ENCODE results near the gene TOPBP1. TPM values are rescaled to one million over a fixed set of nuclear protein-coding genes. Genes with fewer than 3 reads are reported as not detected.

Gene TOPBP1
- total and polyA plus RNA-seq, 2 of the 4 experiments (the other 2 are of a cell fraction) = 19.5 to 50.5 TPM

DNA sequence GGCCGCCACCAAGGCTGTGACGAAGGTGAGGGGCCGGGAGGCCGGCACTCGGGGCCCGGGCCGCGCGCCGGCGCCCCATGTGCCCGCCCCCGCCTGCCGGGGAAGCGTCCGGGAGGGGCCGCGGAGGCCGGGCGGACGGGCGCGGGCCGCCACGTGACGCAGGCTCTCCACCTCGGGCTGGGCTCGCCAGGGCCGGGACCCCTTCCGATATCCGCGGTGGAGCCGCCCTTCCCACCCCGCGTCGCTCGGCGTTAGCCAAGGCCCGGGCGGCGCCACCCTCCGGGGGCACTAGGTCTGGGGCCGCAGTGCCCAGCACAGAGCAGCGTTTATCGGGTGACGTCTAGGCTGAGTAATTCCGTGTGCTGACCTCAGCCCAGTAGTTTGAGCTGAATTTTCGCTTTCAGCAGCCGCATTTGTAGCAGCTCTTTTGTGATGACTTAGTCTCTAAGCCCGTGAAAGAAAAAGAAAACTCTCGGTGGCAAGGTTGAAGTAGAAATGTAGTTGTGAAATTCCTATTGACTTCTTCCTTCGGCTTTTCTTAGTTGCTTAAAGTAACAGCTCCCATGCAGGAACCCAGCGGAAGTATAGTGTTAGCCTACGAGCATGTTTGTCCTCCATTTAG lies 87.4 kb downstream of the TOPBP1 start (continued):
- TF ChIP-seq, protein P1, sequence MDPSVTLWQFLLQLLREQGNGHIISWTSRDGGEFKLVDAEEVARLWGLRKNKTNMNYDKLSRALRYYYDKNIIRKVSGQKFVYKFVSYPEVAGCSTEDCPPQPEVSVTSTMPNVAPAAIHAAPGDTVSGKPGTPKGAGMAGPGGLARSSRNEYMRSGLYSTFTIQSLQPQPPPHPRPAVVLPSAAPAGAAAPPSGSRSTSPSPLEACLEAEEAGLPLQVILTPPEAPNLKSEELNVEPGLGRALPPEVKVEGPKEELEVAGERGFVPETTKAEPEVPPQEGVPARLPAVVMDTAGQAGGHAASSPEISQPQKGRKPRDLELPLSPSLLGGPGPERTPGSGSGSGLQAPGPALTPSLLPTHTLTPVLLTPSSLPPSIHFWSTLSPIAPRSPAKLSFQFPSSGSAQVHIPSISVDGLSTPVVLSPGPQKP (IDR thresholded peaks at IDR 0.05; ENCODE audit: borderline replicate concordance, low read depth, low read length) = no peak

- no TSS peak for BruUV-seq (replicated peaks)
- 1% methylated on average over 43 of the region's 81 CpGs; no CpG with 5 or more reads in 1 of the 2 experiments for WGBS, 2 experiments (ENCODE audit: extremely low coverage in 2 of 2, insufficient read length in 1 of 2)
- ATAC-seq (ENCODE audit: low read depth) (peak; percentile 38), DNase-seq (no peak)
- peak within 1 kb of the TSS; percentile 99 for H2BK15ac ChIP-seq (ENCODE audit: low read depth, low read length)
- H2AK5ac ChIP-seq (ENCODE audit: low read depth, low read length) = peak within 1 kb of the TSS; percentile 69; the same call in 1 of the 2 replicates
- in situ Hi-C loops (cut with MboI; ENCODE audit: low sequenced_read_pairs) (no loop called here), dilution Hi-C loops (cut with HindIII; ENCODE audit: low sequenced_read_pairs, unreplicated experiment) (no loop called here), intact Hi-C loops (cut with micrococcal nuclease) (loop anchor here (1.0 to 10.0 kb wide), 6 partner anchors 37 to 851 kb away; partner anchors contain the start of genes NPHP3 and SRPRB)
- H3K56ac ChIP-seq (ENCODE audit: extremely low read depth, insufficient read depth, low read length) = peak within 1 kb of the TSS; percentile 91
- peak within 1 kb of the TSS; percentile 80 for H2BK20ac ChIP-seq (ENCODE audit: low read depth, low read length)
- H3K23ac ChIP-seq (ENCODE audit: low read depth, low read length) = peak within 1 kb of the TSS; percentile 99
- H4K5ac ChIP-seq (ENCODE audit: low read depth, low read length) = peak within 1 kb of the TSS; percentile 79
- peak within 1 kb of the TSS; percentile 75 for H3K4me3 ChIP-seq (ENCODE audit: insufficient read depth, low read depth, low read length)
- peak within 1 kb of the TSS; percentile 92 for H4K91ac ChIP-seq (ENCODE audit: insufficient read depth, low read depth, low read length)
- H3K27ac ChIP-seq (ENCODE audit: insufficient read depth, low read length) = peak within 1 kb of the TSS; percentile 89
- peak within 1 kb of the TSS; percentile 73 for H3K18ac ChIP-seq (ENCODE audit: low read depth, low read length)
- peak within 1 kb of the TSS; percentile 92 for H3K4ac ChIP-seq (ENCODE audit: low read depth, low read length)
- H3K14ac ChIP-seq (replicated peaks; ENCODE audit: low read depth, low read length) = peak within 1 kb of the TSS; percentile 98
- H3K9ac ChIP-seq (ENCODE audit: low read depth, low read length) = peak within 1 kb of the TSS; percentile 96
- peak within 1 kb of the TSS; percentile 89 for H2AFZ ChIP-seq (replicated peaks; ENCODE audit: low read length, poor library complexity)
- H3K79me1 ChIP-seq (ENCODE audit: low read depth in 1 of 2, low read length in 2 of 2) = peaks cover 0 to 26% of the 10 kb centered on the region in 2 experiments; a peak in 3 of 4 replicates
- H3K36me3 ChIP-seq (ENCODE audit: control insufficient read depth, insufficient read depth, low read length) = peaks cover 13% of the 10 kb centered on the region
- H4K20me1 ChIP-seq (ENCODE audit: insufficient read depth, low read length) = peaks cover 43% of the 10 kb centered on the region
- CTCF ChIA-PET = interaction anchor here (0.9 to 1.0 kb wide), 2 partner anchors 37 to 79 kb away, joined by 3 to 4 read pairs; no protein-coding TSS in a partner anchor
- peak within 1 kb of the TSS; percentile 95 for H2AK9ac ChIP-seq (replicated peaks; ENCODE audit: low read depth, low read length, poor library complexity)
- H3K9me3 ChIP-seq (ENCODE audit: control insufficient read depth, insufficient read depth, low read length) = no peaks in the 10 kb centered on the region
- peak within 1 kb of the TSS; percentile 95 for H2BK5ac ChIP-seq (ENCODE audit: low read depth, low read length, poor library complexity, severe bottlenecking)
- TF ChIP-seq CTCF (conservative IDR thresholded peaks at IDR 0.05; ENCODE audit: low read depth, low read length) = no peak
- TF ChIP-seq MXI1 (IDR thresholded peaks at IDR 0.05; ENCODE audit: borderline replicate concordance, low read depth, low read length) = peak; percentile 80; the same call in 1 of the 2 replicates
- TF ChIP-seq RAD21 (IDR thresholded peaks at IDR 0.05; ENCODE audit: low read length) = no peak
- peak; percentile 86; the same call in 1 of the 2 replicates for TF ChIP-seq CHD1 (IDR thresholded peaks at IDR 0.05; ENCODE audit: low read depth, low read length)
- peak; percentile 89 for TF ChIP-seq BHLHE40 (IDR thresholded peaks at IDR 0.05; ENCODE audit: low read depth, low read length)
- peak; percentile 74 for TF ChIP-seq POLR2A (IDR thresholded peaks at IDR 0.05; ENCODE audit: low read depth, low read length)
- H2BK120ac ChIP-seq (ENCODE audit: low read depth, low read length) = peak within 1 kb of the TSS; percentile 95
- H4K8ac ChIP-seq (ENCODE audit: low read depth in 2 of 2, low read length in 2 of 2) = peak within 1 kb of the TSS; percentile 56 to 98
- H3K4me2 ChIP-seq (ENCODE audit: low read depth, low read length) = peak within 1 kb of the TSS; percentile 95
- peaks cover 8% of the 10 kb centered on the region for H3K9me1 ChIP-seq (ENCODE audit: insufficient read depth, low read length)
- peaks cover 14% of the 10 kb centered on the region for H3K4me1 ChIP-seq (ENCODE audit: control insufficient read depth, insufficient read depth, low read length)
- POLR2A ChIA-PET (ENCODE audit: unreplicated experiment) = interaction anchor here (0.6 to 1.2 kb wide), 3 partner anchors 11 to 116 kb away, joined by 3 to 8 read pairs (median 3); no protein-coding TSS in a partner anchor
- no peaks in the 10 kb centered on the region for H3K27me3 ChIP-seq (ENCODE audit: control insufficient read depth, insufficient read depth, low read length)
These were observed 88.0 kb downstream of the TOPBP1 start, which contains the start of gene CDV3 for GRCh38 chr3:133573629-133574194. CDV3 (plus strand) TSS chr3:133573686; CDS start chr3:133574045, 359 bp downstream.
